Kidney (tissue), 14 donors: ENCODE measurements around the gene ZNF160. TPM values are rescaled to one million over a fixed set of nuclear protein-coding genes. Genes with fewer than 3 reads are reported as not detected.

Experiments
- DNase-seq, 5 donors: peaks; one replicate each; pipeline ENCODE4 v3.0.0-alpha.2; 2013 to 2020
- FAIRE-seq: peaks from 2 replicates; lab custom pipeline; 2012; peaks lifted over from hg19 to GRCh38; lab: Jason Lieb, UNC
- H3K27ac ChIP-seq, 2 donors: one replicate each; pipeline ENCODE4 v1.7.0; 2013; ENCODE audit warnings: low read depth in 2 of 2, low read length in 2 of 2, inconsistent platforms in 1 of 2
- H3K27me3 ChIP-seq: one replicate; pipeline ENCODE4 v1.7.1; 2013; ENCODE audit warnings: low read length, inconsistent platforms; ENCODE audit not compliant: control insufficient read depth, insufficient read depth
- H3K36me3 ChIP-seq, 3 donors: one replicate each; pipeline versions ENCODE4 v1.7.0 to v1.7.1; 2013; ENCODE audit warnings: low read length in 3 of 3, control low read depth in 1 of 3, inconsistent platforms in 1 of 3; ENCODE audit not compliant: insufficient read depth in 3 of 3, control insufficient read depth in 2 of 3
- H3K4me1 ChIP-seq, 3 donors: one replicate each; pipeline versions ENCODE4 v1.7.0 to v1.7.1; 2013; ENCODE audit warnings: low read length in 3 of 3, inconsistent platforms in 1 of 3, low read depth in 1 of 3; ENCODE audit not compliant: control insufficient read depth in 2 of 3, insufficient read depth in 2 of 3
- H3K4me3 ChIP-seq, 3 donors: one replicate each; pipeline versions ENCODE4 v1.7.0 to v1.8.1; 2013; ENCODE audit warnings: low read length in 3 of 3, control low read depth in 1 of 3, inconsistent platforms in 1 of 3
- H3K9ac ChIP-seq, 3 donors: one replicate each; pipeline versions ENCODE4 v1.7.0 to v1.7.1; 2013; ENCODE audit warnings: low read length in 3 of 3, control low read depth in 1 of 3, inconsistent platforms in 1 of 3
- H3K9me3 ChIP-seq, 3 donors: one replicate each; pipeline versions ENCODE4 v1.7.0 to v1.7.1; 2013; ENCODE audit warnings: low read length in 3 of 3, control low read depth in 1 of 3, inconsistent platforms in 1 of 3; ENCODE audit not compliant: control insufficient read depth in 2 of 3, insufficient read depth in 1 of 3
- intact Hi-C: fragments of 100-400 bp; cut with DNase I; formaldehyde crosslinking; loops from one replicate; pipeline ENCODE4 v1.11.1; 2022
- polyA plus RNA-seq: library from polyadenylated mRNA; stranded (reverse); fragments of 350-450 nt; fragmentation: Illumina TruSeq; extraction: RNeasy Lipid Tissue Mini Kit (QIAGEN cat#74804); gene quantifications from one replicate; pipeline ENCODE4 v1.2.3, GENCODE V29; 2014; ENCODE audit warnings: low read depth, low replicate concordance; ENCODE audit not compliant: insufficient read depth
- total RNA-seq: library from RNA; stranded (reverse); fragmentation: NEBNext Ultra II Directional; extraction: Animal tissue kit (Norgen Biotek cat#: 25700); gene quantifications from one replicate; pipeline ENCODE4 v1.2.1, GENCODE V29; 2021
- TF ChIP-seq, protein P1 (sequence below): IDR thresholded peaks from 3 replicates; pipeline ENCODE4 v1.5.1; 2012; ENCODE audit warnings: mild to moderate bottlenecking, moderate library complexity, borderline replicate concordance; ENCODE audit not compliant: insufficient read depth; ENCODE audit errors: extremely low read depth
- donor health status: control.
- donor health status: control.
- donor health status: control.
- donor health status: control.
- donor health status: control.
- donor health status: DM: yes; HTN: yes; CAD: no.
- donor health status: Normal renal cell carcinoma (clear cell type).

The ZNF160 gene
- total and polyA plus RNA-seq, 2 donors from 2014 or later, result 9.5 to 38.2 TPM

DNA sequence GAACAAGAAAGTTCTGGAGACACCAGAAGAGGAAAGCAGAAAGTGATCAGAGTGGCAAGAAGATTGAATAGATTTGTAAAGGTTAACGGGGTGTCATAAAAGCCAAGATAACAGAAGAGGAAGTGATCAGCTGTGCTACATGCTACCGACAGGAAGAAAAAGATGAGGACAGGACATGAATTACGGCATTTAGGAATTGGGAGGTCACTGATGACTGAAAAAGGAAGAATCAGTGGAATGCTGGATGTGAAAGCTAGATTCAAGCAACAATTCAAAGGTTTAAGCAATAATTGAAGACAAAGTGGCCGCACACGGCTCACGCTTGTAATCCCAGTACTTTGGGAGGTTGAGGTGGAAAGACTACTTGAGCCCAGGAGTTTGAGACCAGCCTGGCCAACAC is 15.1 kb downstream of the ZNF160 start:
- no peak for DNase-seq

DNA sequence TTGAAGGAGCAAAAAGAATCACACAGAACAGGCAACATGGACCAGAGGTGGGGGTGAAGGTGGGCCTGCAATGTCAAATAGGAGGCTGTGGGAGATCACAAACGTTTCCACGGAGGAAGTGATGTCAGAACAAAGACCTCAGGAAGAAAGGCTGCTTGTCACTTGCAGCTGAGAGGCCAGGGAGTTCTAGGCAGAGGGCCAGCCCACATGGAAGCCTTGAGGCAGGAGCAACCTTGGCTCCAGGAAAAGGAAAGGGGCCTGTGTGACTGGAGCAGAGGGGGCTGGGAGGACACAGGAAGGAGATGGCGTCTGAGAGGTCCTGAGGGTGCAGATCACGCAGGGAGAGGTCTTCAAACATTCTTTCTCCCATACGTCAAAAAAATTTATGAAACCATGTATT is 16.3 kb downstream of the ZNF160 start:
- H3K27ac ChIP-seq, result peak overlapping the region in 1 of 2 donors; percentile 38

More for the DNA sequence above, 15.1 kb downstream of the ZNF160 start:
- intact Hi-C loops, result no loop called here
- H3K27me3 ChIP-seq, result no peaks in the 10 kb centered on the region
- FAIRE-seq, result no peak
- H3K4me3 ChIP-seq, result no peak overlapping the region
- no peak overlapping the region for H3K9ac ChIP-seq
- H3K9me3 ChIP-seq, result no peaks in the 10 kb centered on the region
- H3K36me3 ChIP-seq, result peaks cover 2 to 46% (median 25%) of the 10 kb centered on the region in 3 donors
- H3K27ac ChIP-seq, result no peak overlapping the region
- H3K4me1 ChIP-seq, result no peaks in the 10 kb centered on the region
- TF ChIP-seq, protein P1, sequence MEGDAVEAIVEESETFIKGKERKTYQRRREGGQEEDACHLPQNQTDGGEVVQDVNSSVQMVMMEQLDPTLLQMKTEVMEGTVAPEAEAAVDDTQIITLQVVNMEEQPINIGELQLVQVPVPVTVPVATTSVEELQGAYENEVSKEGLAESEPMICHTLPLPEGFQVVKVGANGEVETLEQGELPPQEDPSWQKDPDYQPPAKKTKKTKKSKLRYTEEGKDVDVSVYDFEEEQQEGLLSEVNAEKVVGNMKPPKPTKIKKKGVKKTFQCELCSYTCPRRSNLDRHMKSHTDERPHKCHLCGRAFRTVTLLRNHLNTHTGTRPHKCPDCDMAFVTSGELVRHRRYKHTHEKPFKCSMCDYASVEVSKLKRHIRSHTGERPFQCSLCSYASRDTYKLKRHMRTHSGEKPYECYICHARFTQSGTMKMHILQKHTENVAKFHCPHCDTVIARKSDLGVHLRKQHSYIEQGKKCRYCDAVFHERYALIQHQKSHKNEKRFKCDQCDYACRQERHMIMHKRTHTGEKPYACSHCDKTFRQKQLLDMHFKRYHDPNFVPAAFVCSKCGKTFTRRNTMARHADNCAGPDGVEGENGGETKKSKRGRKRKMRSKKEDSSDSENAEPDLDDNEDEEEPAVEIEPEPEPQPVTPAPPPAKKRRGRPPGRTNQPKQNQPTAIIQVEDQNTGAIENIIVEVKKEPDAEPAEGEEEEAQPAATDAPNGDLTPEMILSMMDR, result no peak

DNA sequence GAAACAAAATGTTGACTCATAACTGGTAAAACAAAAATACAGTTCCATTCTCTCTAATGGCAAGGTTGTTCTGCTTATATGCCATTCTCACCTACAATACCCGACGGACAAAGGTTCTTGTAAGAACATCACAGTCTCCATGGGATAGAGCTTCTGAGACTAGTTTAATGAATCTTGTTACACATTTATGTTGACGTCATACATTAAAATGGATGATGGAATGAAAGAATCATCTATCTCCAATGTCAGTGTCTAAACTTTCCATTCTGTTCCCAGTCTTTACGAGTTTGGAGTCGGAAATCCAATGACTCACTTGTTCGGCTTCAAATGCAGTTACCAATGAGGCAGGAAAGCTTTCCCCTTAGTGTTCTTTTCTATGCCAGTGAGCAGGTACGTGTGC is 17.7 kb downstream of the ZNF160 start:
- Histone ChIP-seq H3K9ac (no peak overlapping the region), H3K27me3 (no peaks in the 10 kb centered on the region), H3K36me3 (peaks cover 0 to 36% (median 18%) of the 10 kb centered on the region in 3 donors), H3K4me1 (no peaks in the 10 kb centered on the region), H3K27ac (no peak overlapping the region), H3K9me3 (peaks cover 0 to 5% (median 0%) of the 10 kb centered on the region in 3 donors), H3K4me3 (no peak overlapping the region)
- TF ChIP-seq, protein P1, result no peak
- intact Hi-C loops, result no loop called here
- no peak for DNase-seq
- FAIRE-seq, result no peak

More for the DNA sequence above, 16.3 kb downstream of the ZNF160 start:
- no peaks in the 10 kb centered on the region for H3K4me1 ChIP-seq
- H3K36me3 ChIP-seq, result peaks cover 2 to 46% (median 25%) of the 10 kb centered on the region in 3 donors
- intact Hi-C loops, result no loop called here
- no peaks in the 10 kb centered on the region for H3K9me3 ChIP-seq
- DNase-seq (peak in 3 of 5 donors; percentile 12 to 76 (median 65)), FAIRE-seq (no peak)
- TF ChIP-seq, protein P1, result no peak
- H3K9ac ChIP-seq, result no peak overlapping the region
- H3K27me3 ChIP-seq, result no peaks in the 10 kb centered on the region
- no peak overlapping the region for H3K4me3 ChIP-seq

DNA sequence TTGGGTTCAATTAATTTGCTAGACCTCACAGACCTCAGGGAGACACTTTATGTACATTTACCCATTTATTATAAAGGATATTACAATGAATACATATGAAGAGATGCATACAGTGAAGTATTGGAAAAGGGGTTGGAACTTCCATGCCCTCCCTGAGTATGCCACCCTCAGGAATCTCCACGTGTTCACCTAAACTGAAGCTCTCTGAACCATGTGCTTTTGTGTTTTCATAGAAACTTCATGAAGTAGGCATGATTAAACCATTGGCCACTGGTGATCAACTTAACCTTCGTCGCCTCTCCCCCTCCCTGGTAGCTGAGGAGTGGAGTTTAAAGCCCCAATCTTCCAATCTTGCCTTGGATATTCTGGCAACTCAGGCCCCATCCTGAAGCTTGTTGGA is 20.3 kb downstream of the ZNF160 start:
- Histone ChIP-seq H3K4me3 (no peak overlapping the region), H3K4me1 (no peaks in the 10 kb centered on the region), H3K9ac (no peak overlapping the region), H3K27me3 (no peaks in the 10 kb centered on the region), H3K27ac (no peak overlapping the region), H3K36me3 (peaks cover 0 to 25% (median 12%) of the 10 kb centered on the region in 3 donors), H3K9me3 (peaks cover 0 to 6% (median 0%) of the 10 kb centered on the region in 3 donors)
- TF ChIP-seq, protein P1, result no peak
- FAIRE-seq (no peak), DNase-seq (no peak)
- intact Hi-C loops, result no loop called here
